H1 (cell line): ENCODE results near the gene CFAP97D2. TPM values are rescaled to one million over a fixed set of nuclear protein-coding genes. Genes with fewer than 3 reads are reported as not detected.

Experiments used
- CTCF ChIA-PET: fragments of 300-600 bp; sonication (Branson Sonifier 250); formaldehyde crosslinking; loops from one replicate; lab custom pipeline; 2021; ENCODE audit not compliant: partially characterized antibody; lab: Charles Lee
- POLR2A ChIA-PET: fragments of 300-600 bp; sonication (Branson Sonifier 250); formaldehyde crosslinking; loops from one replicate; lab custom pipeline; 2021; ENCODE audit warnings: inconsistent platforms; ENCODE audit not compliant: partially characterized antibody; lab: Charles Lee
- DNase-seq, 2 experiments: peaks; one replicate each; pipeline versions ENCODE4 v3.0.0 to v3.0.0-alpha.2; 2010 to 2022; ENCODE audit warnings: low spot score in 2 of 2, low read depth in 1 of 2, mixed read lengths in 1 of 2
- FAIRE-seq: peaks from 2 replicates; lab custom pipeline; 2011; peaks lifted over from hg19 to GRCh38; lab: Jason Lieb, UNC
- H2AFZ ChIP-seq: 2 replicates; pipeline ENCODE4 v1.8.1; 2012; ENCODE audit warnings: low read length, inconsistent platforms
- H2AK5ac ChIP-seq: 2 replicates; pipeline ENCODE4 v1.6.1; 2013; ENCODE audit warnings: low read depth, low read length
- H2BK120ac ChIP-seq: replicated peaks from 2 replicates; pipeline ENCODE3; 2013; ENCODE audit warnings: low read depth, low read length, inconsistent platforms
- H2BK12ac ChIP-seq: 2 replicates; pipeline ENCODE4 v1.6.1; 2013; ENCODE audit warnings: low read depth, low read length
- H2BK15ac ChIP-seq: 2 replicates; pipeline ENCODE4 v1.6.1; 2013; ENCODE audit warnings: low read length
- H2BK20ac ChIP-seq: 2 replicates; pipeline ENCODE4 v1.6.1; 2013; ENCODE audit warnings: low read length
- H2BK5ac ChIP-seq: 2 replicates; pipeline ENCODE4 v1.6.1; 2013; ENCODE audit warnings: low read depth, low read length
- H3K14ac ChIP-seq: 2 replicates; pipeline ENCODE4 v1.6.1; 2013; ENCODE audit warnings: inconsistent platforms; ENCODE audit not compliant: insufficient read length
- H3K18ac ChIP-seq: 2 replicates; pipeline ENCODE4 v1.6.1; 2013; ENCODE audit warnings: low read length; ENCODE audit errors: extremely low read depth
- H3K23ac ChIP-seq: 2 replicates; pipeline ENCODE4 v1.6.1; 2013; ENCODE audit warnings: inconsistent platforms; ENCODE audit not compliant: insufficient read length
- H3K23me2 ChIP-seq: 2 replicates; pipeline ENCODE4 v1.6.1; 2013; ENCODE audit warnings: low read depth, low read length
- H3K27ac ChIP-seq: 2 replicates; pipeline ENCODE4 v1.6.1; 2011; ENCODE audit warnings: low read depth, low read length, inconsistent platforms
- H3K27me3 ChIP-seq, 4 experiments: replicated peaks in 1 of 4; 1 replicate in 1 of 4; 2 replicates in 3 of 4; pipeline versions ENCODE4 v1.6.1 to v1.8.1; 2011 to 2013; ENCODE audit warnings: low read length in 3 of 4, mild to moderate bottlenecking in 3 of 4, inconsistent platforms in 2 of 4, mixed read lengths in 2 of 4, moderate library complexity in 1 of 4; ENCODE audit not compliant: control insufficient read depth in 3 of 4, insufficient read depth in 3 of 4; ENCODE audit errors: extremely low read depth in 1 of 4
- H3K36me3 ChIP-seq, 4 experiments: 2 replicates each; pipeline versions ENCODE4 v1.6.1 to v1.8.1; 2011 to 2013; ENCODE audit warnings: mild to moderate bottlenecking in 4 of 4, low read length in 3 of 4, moderate library complexity in 2 of 4, control low read depth in 1 of 4, inconsistent platforms in 1 of 4; ENCODE audit not compliant: insufficient read depth in 4 of 4, control insufficient read depth in 2 of 4
- H3K4ac ChIP-seq: replicated peaks from 2 replicates; pipeline ENCODE3; 2013; ENCODE audit warnings: low read length, low read depth, mixed read lengths, inconsistent platforms; ENCODE audit not compliant: insufficient read length
- H3K4me1 ChIP-seq, 4 experiments: replicated peaks in 1 of 4; 1 replicate in 1 of 4; 2 replicates in 3 of 4; pipeline versions ENCODE4 v1.6.1 to v1.8.1; 2011 to 2013; ENCODE audit warnings: low read length in 3 of 4, inconsistent platforms in 2 of 4, mixed read lengths in 1 of 4; ENCODE audit not compliant: insufficient read depth in 4 of 4, control insufficient read depth in 3 of 4
- H3K4me2 ChIP-seq, 2 experiments: 2 replicates each; pipeline versions ENCODE4 v1.6.1 to v1.8.1; 2011 to 2013; ENCODE audit warnings: low read depth in 2 of 2, low read length in 2 of 2, control low read depth in 1 of 2, inconsistent platforms in 1 of 2, mild to moderate bottlenecking in 1 of 2; ENCODE audit not compliant: insufficient read depth in 1 of 2
- H3K4me3 ChIP-seq, 4 experiments: fragments of 200-600, 300-600 bp in 1 of 4; sonication (generic), shearing (Covaris generic), sonication (Bioruptor Twin) in 1 of 4; 2 replicates each; pipeline versions ENCODE4 v1.5.1 to v1.8.1; 2011 to 2016; ENCODE audit warnings: low read length in 4 of 4, low read depth in 3 of 4, control low read depth in 2 of 4, inconsistent platforms in 2 of 4, mild to moderate bottlenecking in 2 of 4, mixed read lengths in 1 of 4, moderate library complexity in 1 of 4; ENCODE audit not compliant: insufficient read depth in 2 of 4; ENCODE audit errors: extremely low read depth in 1 of 4
- H3K56ac ChIP-seq: replicated peaks from 2 replicates; pipeline ENCODE3; 2013; ENCODE audit warnings: low read depth, mild to moderate bottlenecking, mixed read lengths, low read length, inconsistent platforms; ENCODE audit not compliant: insufficient read length
- H3K79me1 ChIP-seq: 2 replicates; pipeline ENCODE4 v1.6.1; 2013; ENCODE audit warnings: low read depth, low read length, control low read depth
- H3K79me2 ChIP-seq, 2 experiments: 2 replicates each; pipeline versions ENCODE4 v1.6.1 to v1.8.1; 2012 to 2013; ENCODE audit warnings: low read length in 2 of 2, mild to moderate bottlenecking in 2 of 2, inconsistent platforms in 1 of 2; ENCODE audit not compliant: insufficient read depth in 2 of 2, control insufficient read depth in 1 of 2
- H3K9ac ChIP-seq, 4 experiments: replicated peaks in 1 of 4; 1 replicate in 1 of 4; 2 replicates in 3 of 4; pipeline versions ENCODE4 v1.6.1 to v1.8.1; 2011 to 2013; ENCODE audit warnings: low read depth in 3 of 4, low read length in 3 of 4, control low read depth in 2 of 4, mild to moderate bottlenecking in 2 of 4, moderate library complexity in 2 of 4, inconsistent platforms in 1 of 4; ENCODE audit errors: extremely low read depth in 1 of 4
- H3K9me3 ChIP-seq, 2 experiments: 2 replicates each; pipeline versions ENCODE4 v1.6.1 to v1.8.1; 2012 to 2013; ENCODE audit warnings: mild to moderate bottlenecking in 2 of 2, moderate library complexity in 2 of 2, control low read depth in 1 of 2, inconsistent platforms in 1 of 2, low read depth in 1 of 2, low read length in 1 of 2, mixed read lengths in 1 of 2; ENCODE audit not compliant: insufficient read depth in 2 of 2
- H4K20me1 ChIP-seq, 2 experiments: replicated peaks in 1 of 2; 2 replicates each; pipeline versions ENCODE3 to v1.8.1; 2011 to 2013; ENCODE audit warnings: inconsistent platforms in 2 of 2, low read length in 2 of 2, mild to moderate bottlenecking in 1 of 2; ENCODE audit not compliant: insufficient read depth in 2 of 2, control insufficient read depth in 1 of 2
- H4K5ac ChIP-seq: 2 replicates; pipeline ENCODE4 v1.6.1; 2013; ENCODE audit warnings: low read length, low read depth, mixed read lengths, inconsistent platforms; ENCODE audit not compliant: insufficient read length
- H4K8ac ChIP-seq: 2 replicates; pipeline ENCODE4 v1.8.0; 2013; ENCODE audit warnings: mild to moderate bottlenecking, moderate library complexity, low read length, inconsistent platforms; ENCODE audit not compliant: insufficient read depth; ENCODE audit errors: extremely low read depth
- H4K91ac ChIP-seq: replicated peaks from 2 replicates; pipeline ENCODE3; 2013; ENCODE audit warnings: low read length, mixed read lengths, inconsistent platforms; ENCODE audit not compliant: insufficient read length
- ATF2 ChIP-seq: IDR thresholded peaks from 2 replicates; pipeline ENCODE4 v1.6.1; 2012; ENCODE audit warnings: low read length, inconsistent platforms
- BACH1 ChIP-seq: IDR thresholded peaks from 2 replicates; pipeline ENCODE4 v1.6.1; 2012; ENCODE audit warnings: low read length, improper control_type of control experiment
- CHD1 ChIP-seq: IDR thresholded peaks from 2 replicates; pipeline ENCODE4 v1.6.1; 2012; ENCODE audit warnings: low read depth, low read length, improper control_type of control experiment
- CHD2 ChIP-seq: IDR thresholded peaks from 2 replicates; pipeline ENCODE4 v1.6.1; 2012; ENCODE audit warnings: low read length, improper control_type of control experiment
- EGR1 ChIP-seq: IDR thresholded peaks from 2 replicates; pipeline ENCODE4 v1.6.1; 2011; ENCODE audit warnings: low read depth, low read length, borderline replicate concordance
- GABPA ChIP-seq: IDR thresholded peaks from 2 replicates; pipeline ENCODE4 v1.6.1; 2011; ENCODE audit warnings: mild to moderate bottlenecking, low read length, moderate library complexity, borderline replicate concordance; ENCODE audit not compliant: insufficient read depth
- NANOG ChIP-seq: IDR thresholded peaks from 2 replicates; pipeline ENCODE4 v1.6.1; 2011; ENCODE audit warnings: low read length, low read depth, mild to moderate bottlenecking, inconsistent platforms; ENCODE audit not compliant: insufficient read depth, poor library complexity, severe bottlenecking
- NRF1 ChIP-seq: IDR thresholded peaks from 2 replicates; pipeline ENCODE4 v1.6.1; 2011; ENCODE audit warnings: mild to moderate bottlenecking, low read depth, low read length, improper control_type of control experiment
- RAD21 ChIP-seq, 2 experiments: IDR thresholded peaks in 1 of 2; conservative IDR thresholded peaks in 1 of 2; 2 replicates each; pipeline ENCODE4 v1.6.1; 2011; ENCODE audit warnings: low read depth in 2 of 2, low read length in 2 of 2, improper control_type of control experiment in 1 of 2, inconsistent platforms in 1 of 2, mild to moderate bottlenecking in 1 of 2, moderate library complexity in 1 of 2
- SUZ12 ChIP-seq: fragments of 200-600 bp; sonication (generic); IDR thresholded peaks from 2 replicates; pipeline ENCODE4 v1.6.1; 2012; ENCODE audit warnings: mild to moderate bottlenecking, inconsistent platforms, low read length, moderate library complexity, mixed read lengths
- TAF1 ChIP-seq: IDR thresholded peaks from 2 replicates; pipeline ENCODE4 v1.6.1; 2011; ENCODE audit warnings: mild to moderate bottlenecking, low read depth, low read length
- YY1 ChIP-seq: IDR thresholded peaks from 2 replicates; pipeline ENCODE4 v1.6.1; 2011; ENCODE audit warnings: low read depth, mild to moderate bottlenecking, low read length
- WGBS, 2 experiments: shearing (Covaris generic) in 1 of 2; methylation state at CpG; one replicate each; pipeline versions ENCODE4 v1.1.6 to v1.1.7; 2013 to 2015; ENCODE audit warnings: low lambda C conversion rate in 2 of 2, mixed read lengths in 2 of 2, inconsistent platforms in 1 of 2, low coverage in 1 of 2, missing lambda C conversion rate in 1 of 2; ENCODE audit not compliant: insufficient replicate concordance in 2 of 2, insufficient coverage in 1 of 2, insufficient read length in 1 of 2; ENCODE audit errors: extremely low coverage in 1 of 2, missing lambda C conversion rate in 1 of 2; 5-methylcytosine and 5-hydroxymethylcytosine counted together
- polyA plus RNA-seq, 7 experiments: library from polyadenylated mRNA; depleted of rRNA in 3 of 7; stranded (reverse) in 5 of 7; unstranded in 2 of 7; fragments of >200 nt in 5 of 7; fragments of 200-250 nt in 2 of 7; gene quantifications; 1 replicate in 5 of 7; 2 replicates in 1 of 7; 4 replicates in 1 of 7; pipeline versions ENCODE4 v1.2.1 to v1.2.3, GENCODE V29; 2011 to 2013; ENCODE audit warnings: missing spikeins in 2 of 7, mixed read lengths in 2 of 7
- total RNA-seq: library from RNA; stranded (reverse); fragmentation: NEBNext Ultra II Directional; extraction: Animal tissue kit (Norgen Biotek cat#: 25700); gene quantifications from 2 replicates; pipeline ENCODE4 v1.2.1, GENCODE V29; 2021
- TF ChIP-seq, protein P1 (sequence below): IDR thresholded peaks from 2 replicates; pipeline ENCODE4 v1.6.1; 2012; ENCODE audit warnings: inconsistent platforms

Gene CFAP97D2
- total and polyA plus RNA-seq, 2 of the 8 experiments (the other 6 are each of a cell fraction or from before 2014, with no cell fraction given), result not detected

DNA sequence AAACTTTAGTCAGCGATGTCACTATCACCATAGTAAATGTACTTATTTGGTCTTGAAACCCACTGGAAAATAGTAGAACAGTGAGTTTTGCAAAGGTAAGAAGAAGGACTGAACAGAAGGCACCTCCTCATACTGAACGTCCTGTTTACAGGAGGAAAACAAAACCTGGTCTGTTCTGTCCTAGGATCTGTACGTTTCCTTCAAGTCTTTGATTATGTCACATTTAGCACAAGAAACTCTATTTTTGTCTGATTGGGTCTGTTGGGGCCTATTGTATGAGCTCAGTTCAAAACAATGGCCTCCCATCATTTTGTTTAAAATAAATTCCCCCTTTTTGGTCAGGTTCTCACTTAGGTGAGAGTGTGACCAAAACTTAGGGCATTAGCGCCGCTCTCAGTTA, 11.2 kb upstream of the CFAP97D2 start:
- 91% methylated on average over 5 of the region's 5 CpGs; no CpG with 5 or more reads in 1 of the 2 experiments for WGBS, 2 experiments
- no peak overlapping the region for H2AFZ ChIP-seq
- no peak overlapping the region for H3K56ac ChIP-seq
- DNase-seq (no peak), FAIRE-seq (no peak)
- no peak overlapping the region for H3K18ac ChIP-seq
- no peak overlapping the region for H2BK12ac ChIP-seq
- H3K79me1 ChIP-seq, result no peaks in the 10 kb centered on the region
- no peaks in the 10 kb centered on the region for H3K36me3 ChIP-seq
- H4K91ac ChIP-seq, result no peak overlapping the region
- no peak overlapping the region for H3K9ac ChIP-seq
- H3K27me3 ChIP-seq, result no peaks in the 10 kb centered on the region
- no peaks in the 10 kb centered on the region for H3K79me2 ChIP-seq
- no peaks in the 10 kb centered on the region for H3K4me1 ChIP-seq
- H4K8ac ChIP-seq, result no peak overlapping the region
- H2BK20ac ChIP-seq, result no peak overlapping the region
- H3K14ac ChIP-seq, result no peak overlapping the region
- H3K23ac ChIP-seq, result no peak overlapping the region
- ChIA-PET POLR2A (no interaction called here), CTCF (interaction anchor here (0.6 to 1.1 kb wide), 3 partner anchors 11 to 52 kb away, joined by 3 to 4 read pairs (median 3); partner anchors contain the start of gene CFAP97D2)
- no peak overlapping the region for H3K4me3 ChIP-seq
- H2BK5ac ChIP-seq, result no peak overlapping the region
- H4K20me1 ChIP-seq, result no peaks in the 10 kb centered on the region
- no peak overlapping the region for H4K5ac ChIP-seq
- H2BK120ac ChIP-seq, result no peak overlapping the region
- H2AK5ac ChIP-seq, result no peak overlapping the region
- no peak overlapping the region for H3K27ac ChIP-seq
- 0 out of 4 replicates have a peak, but pooled peaks cover 0 to 3% of the 10 kb centered on the region in 2 experiments for H3K9me3 ChIP-seq
- no peak overlapping the region for H2BK15ac ChIP-seq
- no peak overlapping the region for H3K4ac ChIP-seq
- H3K4me2 ChIP-seq, result no peak overlapping the region
- no peaks in the 10 kb centered on the region for H3K23me2 ChIP-seq
- TF ChIP-seq, protein P1, sequence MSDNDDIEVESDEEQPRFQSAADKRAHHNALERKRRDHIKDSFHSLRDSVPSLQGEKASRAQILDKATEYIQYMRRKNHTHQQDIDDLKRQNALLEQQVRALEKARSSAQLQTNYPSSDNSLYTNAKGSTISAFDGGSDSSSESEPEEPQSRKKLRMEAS, result no peak
- TF ChIP-seq CHD1 (no peak), YY1 (no peak), EGR1 (no peak), TAF1 (no peak), BACH1 (no peak), ATF2 (no peak), GABPA (no peak), SUZ12 (no peak), NANOG (no peak), CHD2 (no peak), RAD21 (IDR thresholded peaks at IDR 0.05 in 1 of 2, conservative IDR thresholded peaks at IDR 0.05 in 1 of 2; ENCODE audit: low read depth in 2 of 2, low read length in 2 of 2) (no peak), NRF1 (no peak)
